GM23338 (cell line): ENCODE results near the gene CARNS1. TPM values are rescaled to one million over a fixed set of nuclear protein-coding genes. Genes with fewer than 3 reads are reported as not detected.
A peak's percentile ranks its signal among the peaks of the same experiment; 100 is the strongest.

Experiments used
- ATAC-seq: fragments of 200-7000 bp; cut with Tn5 transposase; 3 replicates; pipeline ENCODE4 v1.9.1; 2020
- DNase-seq: peaks from one replicate; pipeline ENCODE4 v3.0.0-alpha.2; 2015; ENCODE audit warnings: low spot score
- H2AFZ ChIP-seq: fragments of 200-600 bp; sonication (generic); 2 replicates; pipeline ENCODE4 v1.8.0; 2016; ENCODE audit warnings: antibody characterized with exemption, mild to moderate bottlenecking, moderate library complexity
- H3F3A ChIP-seq: fragments of 200-600 bp; sonication (generic); replicated peaks from 2 replicates; pipeline ENCODE4 v1.8.0; 2017; ENCODE audit warnings: antibody characterized with exemption, mixed run types, low read depth
- H3K27ac ChIP-seq: fragments of 200-600 bp; sonication (generic); 2 replicates; pipeline ENCODE4 v1.6.1; 2016; ENCODE audit warnings: low read depth
- H3K27me3 ChIP-seq: fragments of 200-600 bp; sonication (generic); 2 replicates; pipeline ENCODE4 v1.8.0; 2016; ENCODE audit warnings: mild to moderate bottlenecking, mixed run types, moderate library complexity; ENCODE audit not compliant: insufficient read depth
- H3K36me3 ChIP-seq: fragments of 200-600 bp; sonication (generic); 2 replicates; pipeline ENCODE4 v1.8.0; 2016; ENCODE audit warnings: mild to moderate bottlenecking; ENCODE audit not compliant: insufficient read depth
- H3K4me1 ChIP-seq: fragments of 200-600 bp; sonication (generic); 2 replicates; pipeline ENCODE4 v1.8.0; 2016; ENCODE audit warnings: mild to moderate bottlenecking, moderate library complexity; ENCODE audit not compliant: insufficient read depth
- H3K4me2 ChIP-seq: fragments of 200-600 bp; sonication (generic); 2 replicates; pipeline ENCODE4 v1.7.1; 2017; ENCODE audit warnings: mixed run types
- H3K4me3 ChIP-seq: fragments of 200-600 bp; sonication (generic); 2 replicates; pipeline ENCODE4 v1.6.1; 2016; ENCODE audit warnings: mixed run types
- H3K79me2 ChIP-seq: fragments of 200-600 bp; sonication (generic); replicated peaks from 2 replicates; pipeline ENCODE4 v1.8.0; 2017; ENCODE audit warnings: mild to moderate bottlenecking; ENCODE audit not compliant: insufficient read depth
- H3K9me2 ChIP-seq: fragments of 200-600 bp; sonication (generic); 2 replicates; pipeline ENCODE4 v1.8.0; 2017; ENCODE audit not compliant: insufficient read depth
- H4K20me1 ChIP-seq: fragments of 200-600 bp; sonication (generic); replicated peaks from 2 replicates; pipeline ENCODE4 v1.8.0; 2017; ENCODE audit warnings: mild to moderate bottlenecking; ENCODE audit not compliant: insufficient read depth
- H3K27ac Mint-ChIP-seq: 2 replicates; pipeline ENCODE4 v1.8.0; 2020; ENCODE audit warnings: inconsistent platforms, mild to moderate bottlenecking, moderate library complexity, mixed read lengths
- H3K27me3 Mint-ChIP-seq: 3 replicates; pipeline ENCODE4 v1.8.0; 2022; ENCODE audit warnings: low read depth, mild to moderate bottlenecking, moderate library complexity, mixed read lengths, inconsistent platforms; ENCODE audit not compliant: insufficient read depth, poor library complexity
- H3K36me3 Mint-ChIP-seq: 3 replicates; pipeline ENCODE4 v1.8.0; 2021; ENCODE audit warnings: low read depth, mild to moderate bottlenecking, inconsistent platforms, moderate library complexity, mixed read lengths
- H3K4me1 Mint-ChIP-seq: 3 replicates; pipeline ENCODE4 v1.8.0; 2020; ENCODE audit warnings: mild to moderate bottlenecking, inconsistent platforms, mixed read lengths
- H3K4me3 Mint-ChIP-seq: 3 replicates; pipeline ENCODE4 v1.8.0; 2021; ENCODE audit warnings: moderate library complexity, mild to moderate bottlenecking, inconsistent platforms, mixed read lengths
- H3K9me3 Mint-ChIP-seq: 3 replicates; pipeline ENCODE4 v1.8.0; 2020; ENCODE audit warnings: moderate library complexity, mild to moderate bottlenecking, inconsistent platforms, mixed read lengths
- EZH2 ChIP-seq: fragments of 200-600 bp; sonication (generic); IDR thresholded peaks from one replicate; pipeline ENCODE4 v1.8.0; 2017; ENCODE audit warnings: antibody characterized with exemption, mild to moderate bottlenecking, low read depth; ENCODE audit not compliant: unreplicated experiment
- ZNF331 ChIP-seq: fragments of 250-450 bp; sonication (Bioruptor Pico); IDR thresholded peaks from 2 replicates; pipeline ENCODE4 v1.5.0; 2020; ENCODE audit warnings: low read depth, mild to moderate bottlenecking, moderate library complexity
- ZNF462 ChIP-seq: fragments of 250-450 bp; sonication (Bioruptor Pico); IDR thresholded peaks from 2 replicates; pipeline ENCODE4 v1.5.0; 2020; ENCODE audit warnings: mild to moderate bottlenecking, moderate library complexity
- polyA plus RNA-seq: library from polyadenylated mRNA; unstranded; fragments of >200 nt; fragmentation: Nextera tagmentation; extraction: Ambion mirVana; gene quantifications from 2 replicates; pipeline ENCODE4 v1.2.1, GENCODE V29; 2016
- total RNA-seq: library from RNA; depleted of rRNA; stranded (reverse); fragments of >200 nt; shearing (Covaris generic); gene quantifications from 2 replicates; pipeline ENCODE4 v1.2.3, GENCODE V29; 2014

The CARNS1 gene
- total and polyA plus RNA-seq, 2 experiments from 2014 or later, result 0.52 to 0.76 TPM

GRCh38 chr11:67375320-67376055, 40.0 kb upstream of the CARNS1 start (continued):
- TF ChIP-seq ZNF462 (CRISPR knock-in tag), result no peak

- TF ChIP-seq EZH2 (peak; percentile 5), ZNF331 (CRISPR knock-in tag) (no peak)
- peak overlapping the region; percentile 59 for H3K4me3 ChIP-seq
- peaks cover 29% of the 10 kb centered on the region for H3K4me1 ChIP-seq
- peak overlapping the region; percentile 88 for H3K4me2 ChIP-seq
- DNase-seq, result peak; percentile 28
- ATAC-seq, result no peak
- Mint-ChIP-seq H3K4me1 (peaks cover 46% of the 10 kb centered on the region), H3K9me3 (no peaks in the 10 kb centered on the region), H3K36me3 (no peaks in the 10 kb centered on the region), H3K27me3 (peaks cover 36% of the 10 kb centered on the region), H3K4me3 (peak overlapping the region; percentile 80), H3K27ac (no peak overlapping the region)
- H3K27ac ChIP-seq, result no peak overlapping the region
- peaks cover 70% of the 10 kb centered on the region for H3K27me3 ChIP-seq
- no peaks in the 10 kb centered on the region for H3K36me3 ChIP-seq
- H2AFZ ChIP-seq, result peak overlapping the region; percentile 96
- no peaks in the 10 kb centered on the region for H3K79me2 ChIP-seq
- peaks cover 2% of the 10 kb centered on the region; the same call in 1 of the 2 replicates for H3F3A ChIP-seq
- H3K9me2 ChIP-seq, result no peaks in the 10 kb centered on the region
- no peaks in the 10 kb centered on the region for H4K20me1 ChIP-seq
These were observed 39.2 kb upstream of the CARNS1 start for GRCh38 chr11:67376063-67376820.
